ENCODE data around the gene HOXB7. TPM values are rescaled to one million over a fixed set of nuclear protein-coding genes. Genes with fewer than 3 reads are reported as not detected.

Gene HOXB7
- total RNA-seq, 1 donor from 2014 or later: 0.16 TPM

DNA sequence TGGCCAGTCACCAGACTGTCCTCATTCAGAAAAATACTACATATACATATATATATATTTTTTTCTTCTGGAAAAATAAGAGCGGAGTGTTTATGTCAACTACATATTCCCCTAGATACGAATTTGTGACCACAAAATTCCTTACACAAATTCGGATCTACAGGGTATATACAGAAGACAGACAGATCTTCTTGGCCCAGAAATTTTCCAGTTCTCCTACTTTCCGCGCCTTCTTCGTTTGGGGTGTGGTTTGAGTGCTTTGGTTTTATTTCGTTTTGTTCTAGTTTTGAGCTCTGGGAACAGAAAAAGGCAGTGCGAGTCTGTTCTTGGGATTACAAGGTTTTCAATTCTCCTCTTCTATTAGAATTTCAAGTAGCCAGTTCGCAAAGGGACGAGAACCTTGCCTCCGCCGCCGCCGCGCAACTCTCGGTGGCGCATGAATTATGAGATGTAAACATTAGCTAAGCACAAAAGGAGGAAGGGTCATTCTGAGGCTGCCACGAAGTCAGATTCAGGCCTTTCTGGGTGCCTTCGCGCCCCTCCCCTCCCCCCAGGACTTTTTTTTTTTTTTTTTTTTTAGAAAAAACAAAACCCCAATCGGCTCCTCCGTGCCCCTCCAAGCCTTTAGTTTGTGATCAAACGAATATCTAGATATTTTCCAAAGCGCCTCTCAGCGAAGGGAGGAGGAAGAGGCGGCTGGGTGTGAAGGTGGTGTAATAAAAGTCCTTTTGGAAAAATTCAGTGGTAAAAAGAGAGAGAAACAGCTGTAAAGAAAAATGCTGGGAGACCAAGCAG is 30.9 kb downstream of the HOXB7 start:
- TF ChIP-seq, protein P1, sequence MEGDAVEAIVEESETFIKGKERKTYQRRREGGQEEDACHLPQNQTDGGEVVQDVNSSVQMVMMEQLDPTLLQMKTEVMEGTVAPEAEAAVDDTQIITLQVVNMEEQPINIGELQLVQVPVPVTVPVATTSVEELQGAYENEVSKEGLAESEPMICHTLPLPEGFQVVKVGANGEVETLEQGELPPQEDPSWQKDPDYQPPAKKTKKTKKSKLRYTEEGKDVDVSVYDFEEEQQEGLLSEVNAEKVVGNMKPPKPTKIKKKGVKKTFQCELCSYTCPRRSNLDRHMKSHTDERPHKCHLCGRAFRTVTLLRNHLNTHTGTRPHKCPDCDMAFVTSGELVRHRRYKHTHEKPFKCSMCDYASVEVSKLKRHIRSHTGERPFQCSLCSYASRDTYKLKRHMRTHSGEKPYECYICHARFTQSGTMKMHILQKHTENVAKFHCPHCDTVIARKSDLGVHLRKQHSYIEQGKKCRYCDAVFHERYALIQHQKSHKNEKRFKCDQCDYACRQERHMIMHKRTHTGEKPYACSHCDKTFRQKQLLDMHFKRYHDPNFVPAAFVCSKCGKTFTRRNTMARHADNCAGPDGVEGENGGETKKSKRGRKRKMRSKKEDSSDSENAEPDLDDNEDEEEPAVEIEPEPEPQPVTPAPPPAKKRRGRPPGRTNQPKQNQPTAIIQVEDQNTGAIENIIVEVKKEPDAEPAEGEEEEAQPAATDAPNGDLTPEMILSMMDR (IDR thresholded peaks at IDR 0.05; ENCODE audit: borderline replicate concordance): no peak
- intact Hi-C loops (cut with micrococcal nuclease): no loop called here
- H3K36me3 ChIP-seq: no peaks in the 10 kb centered on the region
- peak overlapping the region; percentile 58 for H3K4me3 ChIP-seq
- no peak for DNase-seq
- H3K27me3 ChIP-seq (ENCODE audit: low read depth): peaks cover 100% of the 10 kb centered on the region
- peak overlapping the region; percentile 71 for H3K27ac ChIP-seq (replicated peaks)
- H3K9me3 ChIP-seq (replicated peaks): no peaks in the 10 kb centered on the region
- H3K4me1 ChIP-seq: peaks cover 29% of the 10 kb centered on the region

GRCh38 chr17:48579471-48579759 is 31.4 kb downstream of the HOXB7 start:
- intact Hi-C loops (cut with micrococcal nuclease): no loop called here
- Histone ChIP-seq H3K4me3 (no peak overlapping the region), H3K4me1 (peaks cover 26% of the 10 kb centered on the region), H3K9me3 (replicated peaks) (no peaks in the 10 kb centered on the region), H3K27ac (replicated peaks) (peak overlapping the region; percentile 71), H3K36me3 (no peaks in the 10 kb centered on the region), H3K27me3 (ENCODE audit: low read depth) (peaks cover 100% of the 10 kb centered on the region)
- TF ChIP-seq, protein P1 (IDR thresholded peaks at IDR 0.05; ENCODE audit: borderline replicate concordance): no peak
- no peak for DNase-seq

DNA sequence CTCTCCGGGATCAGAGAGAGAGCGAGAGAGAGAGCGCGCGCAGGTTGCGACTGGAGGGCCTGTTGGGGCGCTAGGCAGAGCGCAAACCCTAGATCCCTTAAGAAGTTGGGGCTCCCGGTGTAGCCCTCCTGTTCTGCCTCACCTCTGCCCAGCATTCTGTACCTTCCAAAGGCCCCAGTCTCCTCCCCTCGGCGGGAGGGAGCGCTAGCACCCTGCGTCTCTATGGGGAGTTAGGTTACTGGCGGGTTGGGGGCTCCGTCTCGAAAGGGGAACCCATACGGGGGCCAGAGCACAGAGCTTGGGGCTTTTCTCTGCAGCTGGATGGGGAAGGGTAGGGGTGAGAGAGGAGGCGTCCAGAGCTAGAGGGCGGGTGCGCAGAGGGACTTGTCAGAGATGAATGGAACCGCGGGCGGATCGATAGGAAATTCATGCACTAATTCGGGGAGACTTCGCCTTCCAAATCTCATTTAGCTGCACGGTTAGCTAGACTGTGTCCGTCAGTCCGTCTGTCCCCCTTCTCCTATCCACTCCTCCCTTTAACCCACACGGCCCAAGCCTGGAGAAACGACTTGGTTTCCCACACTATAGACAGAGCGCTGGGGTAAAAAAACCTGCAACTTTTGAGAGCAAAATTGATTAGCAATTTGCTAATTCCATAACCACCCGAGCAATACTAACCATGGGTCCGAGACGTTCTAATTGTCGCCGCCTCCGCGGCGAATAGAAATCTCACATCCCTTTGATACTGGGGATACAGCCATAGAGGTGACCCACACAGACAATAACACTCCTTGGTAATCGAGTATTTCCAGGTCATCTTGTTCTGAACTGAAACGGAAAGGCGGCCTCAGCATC is 32.0 kb downstream of the HOXB7 start:
- Histone ChIP-seq H3K4me1 (peaks cover 26% of the 10 kb centered on the region), H3K9me3 (replicated peaks) (no peaks in the 10 kb centered on the region), H3K27ac (replicated peaks) (peak overlapping the region; percentile 71), H3K27me3 (ENCODE audit: low read depth) (peaks cover 100% of the 10 kb centered on the region), H3K4me3 (peak overlapping the region; percentile 62), H3K36me3 (no peaks in the 10 kb centered on the region)
- intact Hi-C loops (cut with micrococcal nuclease): no loop called here
- no peak for DNase-seq
- TF ChIP-seq, protein P1 (IDR thresholded peaks at IDR 0.05; ENCODE audit: borderline replicate concordance): no peak

DNA sequence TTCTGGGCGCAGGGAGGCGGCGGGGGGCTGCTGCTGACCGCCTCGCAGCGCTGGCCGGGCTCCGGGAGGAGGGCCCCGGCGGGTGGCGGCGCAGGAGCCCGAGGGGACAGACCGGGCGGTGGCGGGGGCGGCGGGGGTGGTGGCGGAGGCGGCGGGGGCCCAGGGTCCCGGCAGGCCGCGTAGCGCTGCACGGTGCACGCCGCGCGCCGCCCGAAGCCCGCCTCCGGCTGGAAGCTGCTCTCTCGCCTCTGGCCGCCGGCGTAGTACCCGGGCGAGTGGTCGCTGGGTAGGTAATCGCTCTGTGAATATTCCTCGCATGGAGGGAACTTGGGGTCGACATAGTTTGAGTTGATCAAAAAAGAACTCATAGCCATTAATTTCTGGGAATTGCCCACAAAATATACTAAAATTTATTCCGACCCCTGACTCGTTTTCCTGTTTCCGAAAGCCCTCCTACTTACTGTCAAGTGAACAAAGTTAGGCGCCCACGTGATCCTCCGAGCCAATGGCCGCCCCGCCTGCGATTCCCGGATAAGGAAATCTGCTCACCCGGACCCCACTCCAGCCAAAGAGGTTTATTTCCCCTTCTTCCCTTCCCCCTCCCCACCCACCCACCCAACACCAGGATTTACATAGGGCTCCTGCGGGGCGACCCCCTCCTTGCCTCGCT is 32.7 kb downstream of the HOXB7 start, which contains the start of gene HOXB4:
Gene HOXB4 (minus strand): TSS at position 405 of the 670 bp plus-strand sequence. CDS start 31 bp downstream, at position 374.
- H3K27ac ChIP-seq (replicated peaks): peak within 1 kb of the TSS; percentile 71
- peaks cover 26% of the 10 kb centered on the region for H3K4me1 ChIP-seq
- H3K36me3 ChIP-seq: no peaks in the 10 kb centered on the region
- DNase-seq: peak; percentile 68
- intact Hi-C loops (cut with micrococcal nuclease): no loop called here
- no peaks in the 10 kb centered on the region for H3K9me3 ChIP-seq (replicated peaks)
- H3K4me3 ChIP-seq: peak within 1 kb of the TSS; percentile 62
- TF ChIP-seq, protein P1 (IDR thresholded peaks at IDR 0.05; ENCODE audit: borderline replicate concordance): no peak
- peaks cover 100% of the 10 kb centered on the region for H3K27me3 ChIP-seq (ENCODE audit: low read depth)

- no peaks in the 10 kb centered on the region for H3K36me3 ChIP-seq
- peaks cover 100% of the 10 kb centered on the region for H3K27me3 ChIP-seq (ENCODE audit: low read depth)
- TF ChIP-seq, protein P1 (IDR thresholded peaks at IDR 0.05; ENCODE audit: borderline replicate concordance): no peak
- peak overlapping the region; percentile 62 for H3K4me3 ChIP-seq
- intact Hi-C loops (cut with micrococcal nuclease): no loop called here
- peaks cover 26% of the 10 kb centered on the region for H3K4me1 ChIP-seq
- DNase-seq: no peak
- H3K9me3 ChIP-seq (replicated peaks): no peaks in the 10 kb centered on the region
- H3K27ac ChIP-seq (replicated peaks): peak overlapping the region; percentile 71
These were observed 33.4 kb downstream of the HOXB7 start for GRCh38 chr17:48577330-48577945.

Measured in left ventricle myocardium inferior (tissue), 1 donor.